ENCODE data around the gene GPR89A.
"Not testable (repeated sequence)": the region's sequence is repeated elsewhere in the genome, so short reads cannot be mapped to it uniquely, and the experiment has no call there.

The GPR89A gene

GRCh38 chr1:145714524-145715111 lies 106.8 kb downstream of the GPR89A start:
- no peaks in the 10 kb centered on the region for H4K20me1 ChIP-seq (ENCODE audit: control insufficient read depth, insufficient read depth, low read depth, low read length)

GRCh38 chr1:145716641-145717345 lies 109.0 kb downstream of the GPR89A start:
- H3K27ac ChIP-seq (ENCODE audit: low read depth, low read length) = no peak overlapping the region
- peaks cover 5% of the 10 kb centered on the region; the same call in 1 of the 2 replicates for H3K27me3 ChIP-seq (ENCODE audit: control insufficient read depth, low read length)
- H4K20me1 ChIP-seq (ENCODE audit: control insufficient read depth, insufficient read depth, low read depth, low read length) = no peaks in the 10 kb centered on the region
- H3K9me2 ChIP-seq (replicated peaks; ENCODE audit: control insufficient read depth, low read length) = no peaks in the 10 kb centered on the region
- H3K9me3 ChIP-seq (ENCODE audit: control insufficient read depth, insufficient read depth, low read length) = no peaks in the 10 kb centered on the region
- no peaks in the 10 kb centered on the region for H3K79me2 ChIP-seq (ENCODE audit: control insufficient read depth, low read length)
- H3K4me2 ChIP-seq (ENCODE audit: low read length) = no peak overlapping the region
- no peak overlapping the region for H3K4me3 ChIP-seq (ENCODE audit: low read length)
- no peaks in the 10 kb centered on the region for H3F3A ChIP-seq (ENCODE audit: control insufficient read depth, insufficient read depth)
- H3K4me1 ChIP-seq (ENCODE audit: control insufficient read depth, low read length) = 0 out of 2 replicates have a peak, but pooled peaks cover 5% of the 10 kb centered on the region
- H3K36me3 ChIP-seq (ENCODE audit: control insufficient read depth, low read length) = no peaks in the 10 kb centered on the region
- TF ChIP-seq CTCF (IDR thresholded peaks at IDR 0.05; ENCODE audit: low read depth, low read length, poor library complexity, severe bottlenecking) = no peak
- no peak for TF ChIP-seq EZH2phosphoT487 (IDR thresholded peaks at IDR 0.05; ENCODE audit: borderline replicate concordance, low read length)

More at GRCh38 chr1:145714524-145715111, 106.8 kb downstream of the GPR89A start:
- Histone ChIP-seq H3K27ac (ENCODE audit: low read depth, low read length) (no peak overlapping the region), H3K36me3 (ENCODE audit: control insufficient read depth, low read length) (no peaks in the 10 kb centered on the region), H3K27me3 (ENCODE audit: control insufficient read depth, low read length) (no peaks in the 10 kb centered on the region; the same call in 1 of the 2 replicates), H3K79me2 (ENCODE audit: control insufficient read depth, low read length) (no peaks in the 10 kb centered on the region), H3K9me3 (ENCODE audit: control insufficient read depth, insufficient read depth, low read length) (no peaks in the 10 kb centered on the region), H3K4me1 (ENCODE audit: control insufficient read depth, low read length) (no peaks in the 10 kb centered on the region), H3K4me2 (ENCODE audit: low read length) (no peak overlapping the region), H3K4me3 (ENCODE audit: low read length) (no peak overlapping the region), H3F3A (ENCODE audit: control insufficient read depth, insufficient read depth) (no peaks in the 10 kb centered on the region), H3K9me2 (replicated peaks; ENCODE audit: control insufficient read depth, low read length) (no peaks in the 10 kb centered on the region)
- no peak for TF ChIP-seq CTCF (IDR thresholded peaks at IDR 0.05; ENCODE audit: low read depth, low read length, poor library complexity, severe bottlenecking)

- no peaks in the 10 kb centered on the region for H3K9me3 ChIP-seq (ENCODE audit: control insufficient read depth, insufficient read depth, low read length)
- no peaks in the 10 kb centered on the region for H3K79me2 ChIP-seq (ENCODE audit: control insufficient read depth, low read length)
- no peak overlapping the region for H3K4me2 ChIP-seq (ENCODE audit: low read length)
- H3K9me2 ChIP-seq (replicated peaks; ENCODE audit: control insufficient read depth, low read length) = no peaks in the 10 kb centered on the region
- no peak overlapping the region for H3K27ac ChIP-seq (ENCODE audit: low read depth, low read length)
- H3K4me3 ChIP-seq (ENCODE audit: low read length) = no peak overlapping the region
- 0 out of 2 replicates have a peak, but pooled peaks cover 5% of the 10 kb centered on the region for H3K4me1 ChIP-seq (ENCODE audit: control insufficient read depth, low read length)
- TF ChIP-seq EZH2phosphoT487 (IDR thresholded peaks at IDR 0.05; ENCODE audit: borderline replicate concordance, low read length) (no peak), CTCF (IDR thresholded peaks at IDR 0.05; ENCODE audit: low read depth, low read length, poor library complexity, severe bottlenecking) (no peak)
- H3F3A ChIP-seq (ENCODE audit: control insufficient read depth, insufficient read depth) = no peaks in the 10 kb centered on the region
- H3K27me3 ChIP-seq (ENCODE audit: control insufficient read depth, low read length) = peaks cover 5% of the 10 kb centered on the region; the same call in 1 of the 2 replicates
- no peaks in the 10 kb centered on the region for H3K36me3 ChIP-seq (ENCODE audit: control insufficient read depth, low read length)
- H4K20me1 ChIP-seq (ENCODE audit: control insufficient read depth, insufficient read depth, low read depth, low read length) = no peaks in the 10 kb centered on the region
Observed at GRCh38 chr1:145717833-145718232, 110.0 kb downstream of the GPR89A start.

- not testable (repeated sequence) for H3K9me2 ChIP-seq (replicated peaks; ENCODE audit: control insufficient read depth, low read length); H3K9me3 ChIP-seq (ENCODE audit: control insufficient read depth, insufficient read depth, low read length); H4K20me1 ChIP-seq (ENCODE audit: control insufficient read depth, insufficient read depth, low read depth, low read length); H3K27ac ChIP-seq (ENCODE audit: low read depth, low read length); H3F3A ChIP-seq (ENCODE audit: control insufficient read depth, insufficient read depth); H3K27me3 ChIP-seq (ENCODE audit: control insufficient read depth, low read length); H3K36me3 ChIP-seq (ENCODE audit: control insufficient read depth, low read length); H3K4me1 ChIP-seq (ENCODE audit: control insufficient read depth, low read length); H3K79me2 ChIP-seq (ENCODE audit: control insufficient read depth, low read length); H3K4me2 ChIP-seq (ENCODE audit: low read length); H3K4me3 ChIP-seq (ENCODE audit: low read length)
Observed at GRCh38 chr1:145718465-145718864, 110.7 kb downstream of the GPR89A start.
